NCI-H2081 (cell line): ENCODE results near the gene SHANK2.

ENCODE experiments used
- DNase-seq, 2 experiments: peaks; one replicate each; lab custom pipeline; 2025; lab: John Stamatoyannopoulos, UW

Gene SHANK2

DNA sequence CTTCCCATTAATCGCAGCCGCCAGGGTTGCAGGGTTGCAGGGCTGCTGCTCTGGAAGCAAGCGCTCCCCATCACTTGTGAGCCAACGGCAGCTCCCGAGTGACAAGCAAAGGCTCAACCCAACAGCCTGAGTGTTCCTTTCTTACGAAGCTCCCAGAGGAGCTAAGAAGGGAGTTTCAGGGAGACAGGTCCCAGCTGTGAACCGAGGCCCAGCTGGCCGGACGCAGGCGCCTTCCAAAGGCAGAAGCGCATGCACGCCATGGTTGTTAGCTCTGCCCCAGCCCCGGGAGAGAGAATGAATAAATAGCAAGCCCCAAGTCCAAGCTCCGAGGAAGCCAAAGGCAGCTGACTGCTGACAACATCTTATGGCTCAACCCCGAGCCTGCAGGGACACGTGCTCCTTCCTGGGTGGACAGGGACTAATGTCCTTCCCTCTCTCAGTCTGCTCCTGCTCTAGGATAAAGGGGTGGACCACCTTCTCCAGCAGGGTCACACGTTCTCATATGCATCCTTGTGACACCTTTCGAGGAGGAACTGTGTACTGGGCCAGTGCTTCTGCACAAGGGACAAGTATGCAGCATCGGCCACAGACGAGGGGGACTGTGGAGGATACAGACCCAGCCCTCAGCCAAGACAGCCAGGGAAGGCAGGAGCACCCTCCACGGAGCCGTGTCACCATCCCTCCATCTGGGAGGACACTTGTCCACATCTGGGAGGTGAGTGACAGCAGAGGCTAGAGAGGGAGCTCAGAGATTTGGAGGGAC lies 29.9 kb downstream of the SHANK2 start:
- no peak for DNase-seq

DNA sequence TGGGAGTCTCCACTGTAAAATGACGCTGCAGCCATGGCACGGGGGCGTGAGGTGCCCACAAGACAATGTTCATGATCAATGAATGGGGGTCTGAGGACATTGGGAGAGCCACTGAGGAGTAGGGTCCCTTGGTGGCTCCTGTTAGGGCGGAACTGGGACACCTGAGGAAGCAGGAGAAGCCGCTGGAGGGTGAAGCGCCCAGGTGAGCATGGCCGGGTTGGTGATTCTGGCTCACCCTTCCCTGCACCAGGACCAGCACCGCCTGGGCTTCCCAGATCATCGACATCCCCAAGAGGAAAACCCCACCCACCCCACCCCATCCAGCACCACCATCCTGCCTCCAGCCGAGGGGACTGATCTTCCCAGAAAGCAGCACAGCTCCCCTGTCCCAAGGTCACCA lies 30.6 kb downstream of the SHANK2 start:
- DNase-seq: no peak

DNA sequence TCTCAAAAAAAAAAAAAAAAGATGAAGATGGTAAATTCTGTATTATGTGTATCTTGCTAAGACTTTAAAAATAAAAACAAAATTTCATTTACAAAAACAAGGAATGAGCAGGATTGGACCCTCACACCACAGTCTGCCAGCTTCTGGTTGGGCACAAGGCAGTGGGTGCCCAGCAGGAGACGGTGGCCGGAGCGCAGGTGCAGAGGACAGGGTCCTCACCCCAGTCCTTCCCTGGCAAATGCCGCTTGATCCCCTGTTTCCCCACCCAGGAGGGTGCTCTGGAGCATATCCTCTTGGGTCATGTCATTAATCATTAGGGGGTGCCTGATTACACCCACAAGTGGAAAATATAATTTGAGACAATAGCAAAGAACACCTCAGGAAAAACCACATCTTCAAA lies 31.2 kb downstream of the SHANK2 start:
- no peak for DNase-seq

DNA sequence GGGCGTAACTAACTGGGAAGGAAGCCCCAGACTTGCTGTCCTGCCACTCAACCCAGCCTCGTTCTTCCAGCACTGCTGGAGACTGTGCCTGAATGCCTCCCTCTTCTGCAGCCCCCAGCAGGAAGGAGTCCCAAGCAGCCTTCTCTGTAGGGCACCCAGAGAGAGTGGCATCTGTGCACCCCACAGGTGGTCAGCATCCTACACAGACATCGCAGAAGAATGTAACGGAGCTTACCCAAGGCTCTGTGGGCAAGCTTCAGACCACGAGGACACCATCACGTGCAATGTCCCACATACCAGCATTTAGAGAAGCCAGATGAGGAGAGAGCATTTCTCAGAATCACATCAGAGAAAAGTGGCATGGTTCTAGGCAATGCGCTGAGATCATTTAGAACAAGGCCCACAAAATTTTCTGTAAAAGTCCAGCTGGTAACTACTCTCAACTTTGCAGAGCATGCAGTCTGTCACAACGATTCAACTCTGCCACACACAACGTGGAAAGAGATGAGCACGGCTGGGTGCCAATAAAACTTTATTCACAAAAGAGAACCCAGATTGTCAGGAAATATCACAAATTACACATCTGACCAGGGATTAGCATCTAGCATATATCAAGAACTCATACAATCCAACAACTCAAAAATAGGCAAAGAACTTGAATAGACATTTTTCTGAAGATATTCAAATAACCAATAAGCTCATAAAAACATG lies 33.4 kb downstream of the SHANK2 start:
- DNase-seq: no peak

DNA sequence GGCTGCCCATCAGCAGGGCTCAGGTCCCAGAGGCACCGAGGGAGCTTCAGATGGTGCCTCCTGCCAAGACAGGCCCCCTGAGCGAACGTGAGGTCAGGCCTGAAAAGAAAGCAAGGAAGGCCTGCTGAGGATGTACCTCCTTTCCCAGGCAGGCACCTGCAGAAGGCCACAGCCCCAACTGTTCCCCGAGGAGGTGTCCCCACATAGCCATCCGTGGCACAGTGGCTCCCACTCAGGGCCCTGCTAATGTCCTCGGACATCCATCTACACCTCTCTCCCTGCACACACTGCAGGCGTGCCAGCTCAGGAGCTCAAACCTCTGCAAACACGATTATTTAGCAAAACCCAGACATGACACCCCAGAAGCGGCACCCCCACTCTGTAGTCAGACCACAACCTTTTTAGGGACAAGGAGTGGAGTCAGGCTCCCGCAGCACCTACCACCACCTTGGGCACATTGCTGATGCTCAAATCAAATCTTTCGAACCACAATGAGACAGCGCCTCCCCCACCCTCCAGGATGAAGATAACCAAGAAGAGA lies 36.9 kb downstream of the SHANK2 start:
- no peak for DNase-seq

DNA sequence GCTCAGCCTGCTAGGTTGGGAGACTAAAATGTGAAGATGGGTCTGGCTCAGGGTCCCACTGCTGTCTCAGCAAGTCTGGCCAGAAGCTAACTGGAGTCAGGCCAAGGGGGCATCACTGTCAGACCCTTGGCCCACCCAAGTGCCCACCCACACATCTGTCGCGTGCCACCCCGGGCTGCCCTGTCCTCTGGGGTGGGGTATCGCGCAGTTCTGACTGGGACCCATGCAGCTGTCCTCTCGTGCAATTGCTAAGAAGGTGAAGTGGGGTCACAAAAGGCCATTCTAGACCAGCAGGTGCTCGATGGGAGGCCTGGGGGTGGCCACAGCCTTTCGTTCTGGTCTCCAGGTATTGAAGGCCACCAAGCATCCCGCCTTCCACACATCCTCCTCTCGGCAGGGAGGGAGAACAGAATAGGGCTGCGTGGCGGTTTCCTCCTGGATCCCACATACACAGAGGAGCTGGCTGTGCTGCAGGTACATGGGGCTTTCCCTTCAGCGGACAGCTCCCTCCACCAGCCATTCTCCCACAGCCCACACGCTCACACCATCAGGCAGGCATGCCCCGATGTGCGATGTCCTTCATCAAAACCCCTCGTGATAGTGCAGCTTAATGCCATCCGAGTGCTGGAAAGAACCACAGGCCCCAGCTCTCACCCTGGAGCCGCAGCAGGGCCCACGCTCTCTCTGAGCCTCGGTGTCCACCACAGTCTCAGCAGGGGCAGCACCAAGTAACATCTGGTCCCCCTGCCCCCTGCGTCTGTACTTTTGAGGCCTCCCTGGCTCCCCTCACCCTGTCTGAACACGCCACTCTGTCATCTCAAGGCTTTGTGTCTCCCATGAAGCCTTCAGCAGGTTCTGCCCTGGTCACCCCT lies 37.6 kb downstream of the SHANK2 start:
- DNase-seq: no peak

DNA sequence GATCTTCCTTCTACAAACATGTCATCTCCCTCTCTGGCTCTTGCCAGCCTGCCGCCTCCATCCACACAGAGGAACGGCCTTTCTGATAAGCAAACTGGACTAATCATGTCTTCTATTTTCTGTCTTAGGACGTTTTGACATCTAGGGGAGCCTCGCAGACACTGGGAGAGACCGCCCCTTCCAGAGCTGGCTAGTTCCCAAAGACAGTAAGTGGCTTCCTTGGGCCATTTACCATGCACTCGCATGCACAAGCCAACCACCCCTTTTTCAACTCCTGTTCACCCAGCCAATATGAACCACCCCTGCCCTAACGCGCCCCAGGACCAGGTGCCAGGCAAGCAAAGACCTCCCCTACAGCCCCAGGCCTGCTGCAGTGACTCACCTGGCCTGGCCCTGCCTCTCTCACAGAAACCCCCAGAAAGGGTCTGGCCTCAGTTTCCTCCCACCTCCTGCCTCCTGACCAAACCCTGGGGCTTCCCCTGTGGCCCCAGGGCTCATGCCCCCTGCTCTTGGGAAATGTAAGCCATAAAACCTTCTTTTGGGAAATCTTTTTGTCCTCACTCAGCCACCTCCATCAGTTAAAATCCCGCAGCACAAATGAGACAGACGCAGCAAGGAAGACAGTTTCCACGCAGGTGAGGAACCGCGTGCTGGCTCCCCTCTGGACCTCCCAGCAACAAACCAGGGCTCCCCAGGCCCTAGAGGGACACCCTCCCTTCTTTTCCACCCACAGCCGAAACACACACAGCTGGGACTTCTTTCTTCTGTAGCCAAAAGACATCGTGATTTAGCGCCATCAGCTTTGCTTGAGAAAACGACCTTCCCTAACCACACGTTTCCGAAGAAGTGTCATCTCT lies 38.5 kb downstream of the SHANK2 start:
- DNase-seq: no peak

DNA sequence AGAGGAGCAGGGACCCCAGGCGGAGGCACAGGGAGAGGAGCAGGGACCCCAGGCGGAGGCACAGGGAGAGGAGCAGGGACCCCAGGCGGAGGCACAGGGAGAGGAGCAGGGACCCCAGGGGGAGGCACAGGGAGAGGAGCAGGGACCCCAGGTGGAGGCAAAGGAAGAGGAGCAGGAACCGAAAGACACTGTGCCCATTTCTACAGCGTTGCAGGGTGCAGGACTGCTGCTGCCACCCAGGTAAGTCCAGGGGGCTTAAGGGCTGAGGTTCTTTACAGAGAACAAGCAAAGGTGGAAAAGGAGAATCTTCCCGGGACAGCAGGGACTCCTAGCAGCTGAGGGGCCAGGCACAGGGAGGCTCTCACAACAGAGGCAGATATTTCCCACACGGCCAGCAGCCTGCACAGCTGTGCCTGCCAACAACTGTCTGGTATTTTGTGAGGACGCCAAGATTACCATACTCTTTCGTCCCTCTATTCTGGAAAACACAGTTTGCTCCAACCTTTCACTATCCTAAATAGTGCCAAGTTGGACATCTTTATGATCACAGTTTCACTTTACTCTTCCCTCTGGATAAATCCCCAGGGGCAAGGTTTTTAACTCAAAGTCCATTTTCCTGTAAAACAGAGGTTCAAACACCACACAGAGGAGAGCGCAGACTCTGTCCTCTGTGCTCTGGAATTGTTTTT lies 39.4 kb downstream of the SHANK2 start:
- no peak for DNase-seq

DNA sequence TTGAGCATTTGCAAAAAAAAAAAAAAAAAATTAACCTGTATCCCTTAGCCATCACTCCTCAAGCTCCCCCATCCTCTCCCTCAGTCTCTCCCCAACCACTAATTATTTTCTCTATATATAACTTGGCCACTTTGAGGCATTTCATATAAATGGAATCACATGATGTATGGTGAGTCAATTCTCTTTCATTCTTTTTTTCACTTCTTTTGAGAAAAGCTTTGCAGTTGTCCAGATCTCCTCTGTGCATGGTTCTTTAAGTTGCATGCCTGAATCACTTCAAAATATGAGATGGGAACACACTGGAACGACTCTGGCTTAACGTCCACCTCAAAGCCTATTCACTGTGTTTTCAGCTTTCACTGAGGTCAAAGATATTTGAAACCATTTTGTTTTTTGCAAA lies 40.7 kb downstream of the SHANK2 start:
- DNase-seq: no peak

DNA sequence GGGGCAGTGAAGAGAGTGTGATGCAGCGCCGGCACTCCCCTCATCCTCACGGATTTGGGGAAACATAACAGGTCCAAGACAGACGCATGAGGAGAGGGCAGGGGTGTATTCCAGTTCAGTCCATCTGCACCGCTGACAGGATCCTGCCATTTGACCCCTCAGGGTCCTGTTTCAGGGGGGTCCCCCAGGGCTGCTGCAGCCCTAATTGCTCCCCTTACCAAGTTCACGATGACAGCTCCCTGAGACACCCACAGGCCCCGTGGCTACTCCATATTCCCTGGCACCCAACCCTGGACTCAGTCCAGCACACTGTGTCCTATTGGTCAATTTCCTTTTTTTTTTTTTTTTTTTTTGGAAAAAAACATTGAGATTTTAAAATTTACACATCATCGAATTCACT lies 41.5 kb downstream of the SHANK2 start:
- DNase-seq: no peak

DNA sequence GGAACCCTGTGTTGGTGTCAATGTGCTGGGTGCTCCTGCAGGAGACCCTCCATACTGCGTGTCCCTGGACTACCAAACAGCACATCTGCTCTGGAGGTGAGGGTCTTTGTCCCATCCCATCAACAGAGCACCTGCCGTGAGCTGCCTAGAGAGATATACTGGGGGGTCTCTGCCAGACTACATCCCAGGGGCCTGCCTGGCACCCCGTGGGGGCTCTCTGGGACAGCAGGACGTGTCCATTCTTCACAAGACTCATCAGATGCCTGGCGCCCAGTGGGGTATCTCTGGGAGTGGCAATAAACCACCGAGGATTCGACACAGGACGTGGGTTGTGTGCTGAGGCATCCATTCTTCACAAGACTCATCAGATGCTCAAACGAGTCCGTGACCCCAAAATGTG lies 42.7 kb downstream of the SHANK2 start:
- DNase-seq: no peak

DNA sequence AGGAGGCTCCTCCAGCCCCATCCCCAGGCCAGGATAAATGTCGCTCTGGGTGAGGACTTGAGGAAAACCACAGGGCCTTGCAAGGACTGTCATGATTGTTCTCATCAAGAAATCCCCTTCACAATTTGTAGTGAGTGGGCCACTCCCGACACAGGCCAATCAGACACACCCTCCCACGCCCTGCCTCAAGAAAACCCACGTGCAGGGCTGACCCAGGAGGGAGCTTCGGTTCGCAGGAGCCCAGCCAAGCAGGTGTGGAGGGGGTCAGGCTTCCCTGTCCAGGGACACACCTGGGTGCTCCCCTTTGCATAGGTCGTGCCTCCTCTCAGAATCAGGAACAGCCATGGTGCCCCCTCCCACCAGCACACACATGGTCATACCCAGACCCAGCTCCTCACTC lies 43.2 kb downstream of the SHANK2 start:
- no peak for DNase-seq

DNA sequence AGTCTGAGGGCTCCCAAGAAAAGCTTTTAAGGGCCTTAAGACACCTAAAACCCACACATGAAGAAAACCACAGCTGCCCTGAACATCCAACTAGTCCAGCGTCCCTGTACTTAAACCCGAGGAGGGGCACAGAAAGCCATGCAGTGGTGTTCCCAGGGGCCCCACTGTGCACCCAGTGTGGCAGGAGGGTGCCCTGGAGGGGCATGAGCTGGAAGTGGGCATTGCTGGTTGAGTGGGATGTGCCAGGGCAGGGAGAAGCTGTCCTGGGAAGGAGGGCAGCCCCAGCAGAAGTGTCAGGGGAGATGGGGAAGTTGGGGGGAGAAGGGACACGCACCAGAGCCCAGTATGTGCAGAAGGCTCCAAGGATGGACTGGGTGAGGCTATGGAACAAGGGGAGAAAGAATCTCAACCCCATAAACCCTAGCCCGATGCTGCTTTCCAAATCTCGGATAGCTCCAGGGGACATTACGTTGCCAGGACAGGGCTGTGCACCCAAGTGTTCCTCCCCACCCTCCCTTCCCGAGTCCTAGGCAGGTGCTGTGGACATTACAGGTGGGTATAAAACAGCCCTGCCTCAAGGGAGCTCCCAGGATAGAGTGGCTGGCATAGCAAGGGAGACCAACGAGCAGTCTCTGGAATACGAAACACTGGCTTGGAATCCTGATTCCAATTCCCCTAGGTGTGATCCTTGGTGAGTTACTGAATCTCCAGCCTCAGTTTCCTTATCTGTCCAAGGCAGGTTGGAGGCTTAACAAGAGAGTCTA lies 44.2 kb downstream of the SHANK2 start:
- no peak for DNase-seq

DNA sequence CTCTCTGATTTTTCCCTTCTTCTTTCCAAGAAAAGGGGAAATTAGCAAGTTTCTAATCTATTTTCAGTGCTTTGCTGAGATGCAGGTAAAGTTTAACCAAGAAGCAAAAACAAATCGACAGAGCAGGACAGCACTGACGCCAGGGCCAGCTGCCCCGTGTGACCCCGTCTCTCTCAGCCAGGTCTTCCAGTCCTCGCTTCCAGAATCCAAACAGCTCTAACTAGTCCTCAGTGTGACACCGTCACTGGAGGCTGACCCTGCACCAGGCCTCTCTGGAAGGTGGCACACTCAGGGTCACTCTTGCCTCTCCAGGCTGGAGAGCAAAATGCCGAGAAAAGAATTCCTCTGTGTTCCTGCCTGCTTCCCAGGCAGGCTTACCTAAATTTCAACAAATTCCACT lies 44.8 kb downstream of the SHANK2 start:
- DNase-seq: no peak

DNA sequence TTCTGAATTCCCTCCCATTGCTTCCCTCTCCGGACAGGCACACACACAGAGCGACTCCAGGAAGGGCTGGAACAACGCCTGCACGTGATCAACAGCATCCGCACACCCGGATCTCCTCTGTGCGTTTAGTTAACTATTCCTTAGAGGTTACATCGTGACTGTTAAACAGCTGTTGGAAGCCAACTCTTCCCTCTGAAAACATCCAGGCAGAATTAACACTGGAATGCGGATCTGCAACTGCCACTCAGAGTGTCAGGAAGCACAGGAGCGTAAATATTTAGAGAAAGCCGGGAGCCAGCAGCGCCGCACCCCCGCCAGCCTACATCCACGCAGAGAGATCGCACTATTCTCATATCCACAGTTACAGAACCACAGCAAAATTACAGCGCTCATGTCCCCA lies 46.2 kb downstream of the SHANK2 start:
- no peak for DNase-seq

DNA sequence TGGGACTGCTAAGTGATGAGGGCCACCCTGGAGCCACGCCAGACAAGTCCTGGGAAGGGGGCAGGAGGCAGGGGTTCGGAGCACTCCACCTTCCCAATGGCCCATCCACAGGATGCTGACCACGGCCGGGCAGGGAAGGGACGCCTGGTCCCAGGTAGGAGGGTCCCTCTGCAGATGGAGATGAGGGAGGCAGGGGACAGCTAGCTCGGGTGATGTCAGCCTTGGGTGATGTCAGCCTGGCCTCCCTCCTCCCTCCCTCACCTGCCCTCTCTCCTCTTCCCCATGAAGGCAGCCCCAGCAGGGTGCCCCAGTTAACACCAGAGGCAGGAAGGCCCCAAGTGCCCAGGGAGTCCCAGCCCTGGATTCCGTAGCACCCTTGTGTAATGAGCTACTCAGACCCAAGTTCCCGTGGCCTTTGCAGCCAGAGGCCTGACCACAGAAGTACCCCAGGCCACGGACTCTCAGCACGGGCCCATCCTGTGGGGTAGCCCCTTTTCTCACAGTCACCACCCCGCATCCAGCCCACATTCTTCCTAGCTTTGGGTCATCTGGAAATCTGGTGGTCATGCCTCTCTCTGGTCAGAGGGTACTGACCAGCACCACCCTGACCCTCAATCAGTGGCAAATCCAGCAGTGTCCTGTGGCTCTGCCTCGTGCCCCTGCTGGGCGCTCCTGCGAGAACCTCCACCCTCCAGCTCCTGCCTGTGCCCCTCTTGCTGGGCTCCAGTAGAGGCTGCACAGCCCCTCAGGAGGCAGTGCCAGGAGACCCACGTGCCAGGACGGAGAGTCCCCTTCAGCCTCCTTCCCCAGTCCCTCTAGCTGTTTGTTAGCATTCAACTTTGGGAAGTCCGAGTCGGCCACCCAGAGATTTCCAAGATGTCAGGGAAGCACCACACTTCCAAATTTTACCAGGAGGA lies 47.4 kb downstream of the SHANK2 start:
- DNase-seq: no peak

DNA sequence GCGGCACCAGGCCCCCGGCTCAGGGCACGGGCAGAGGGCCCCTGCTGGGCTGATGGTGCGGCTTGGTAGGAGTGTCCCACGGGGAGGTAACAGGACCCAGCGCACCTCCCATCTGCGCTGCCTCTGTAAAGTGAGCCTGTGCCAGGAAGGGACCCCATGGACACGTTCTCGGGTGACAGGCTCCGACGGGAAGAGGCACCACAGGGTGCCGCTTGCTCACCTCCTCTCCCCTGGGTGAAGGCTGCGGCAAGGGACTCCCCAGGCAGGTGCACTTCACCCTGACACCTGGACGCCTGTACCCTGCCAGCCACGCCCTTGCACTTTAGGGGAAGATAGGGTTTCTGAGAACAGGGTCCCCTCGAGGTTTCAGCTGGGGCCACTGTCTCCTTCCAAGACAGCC lies 48.1 kb downstream of the SHANK2 start:
- no peak for DNase-seq

DNA sequence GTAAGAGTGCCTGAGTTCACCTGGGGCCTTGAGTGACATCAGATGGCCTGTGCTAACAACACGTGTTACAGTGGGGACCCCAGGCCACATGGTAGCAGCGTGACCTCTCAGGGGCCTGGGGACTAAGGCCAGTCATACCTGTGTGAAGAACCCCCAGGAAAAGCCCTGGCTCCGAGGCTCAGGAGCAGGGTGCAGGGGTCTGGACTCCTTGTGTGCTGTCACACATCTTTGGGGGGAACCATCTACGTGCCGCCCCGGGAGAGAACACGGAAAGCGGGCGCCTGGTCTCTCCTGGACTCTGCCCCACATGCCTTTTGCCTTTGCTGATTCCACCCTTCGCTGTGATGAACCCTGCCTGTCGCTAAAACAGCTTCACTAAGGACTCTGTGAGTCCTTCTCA lies 48.7 kb downstream of the SHANK2 start:
- no peak for DNase-seq

DNA sequence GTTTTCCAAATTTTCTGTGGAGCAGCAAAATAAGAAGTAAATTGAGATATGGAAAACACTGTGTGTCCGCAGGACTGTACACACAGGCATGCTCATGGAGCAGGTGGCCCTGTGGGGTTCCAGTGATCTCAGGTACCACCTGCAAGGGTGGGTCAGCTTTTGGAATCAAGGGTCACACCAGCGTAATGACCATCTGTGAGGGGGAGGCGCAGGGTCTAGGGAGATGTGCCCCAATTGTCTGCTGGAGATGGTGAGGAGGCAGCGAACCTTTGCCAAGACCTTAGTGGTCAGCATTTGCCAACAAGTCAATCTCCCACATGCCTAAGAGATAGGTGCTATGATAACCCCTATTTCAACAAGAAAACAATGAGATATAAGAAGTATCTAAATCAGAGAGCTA lies 49.4 kb downstream of the SHANK2 start:
- DNase-seq: no peak
